IPS-18a (cell line): Measurements from ENCODE around the gene DNAH1.

ENCODE experiments used
- H3K27ac ChIP-seq: one replicate; pipeline ENCODE4 v1.5.1; 2013; ENCODE audit warnings: low read length
- H3K27me3 ChIP-seq: one replicate; pipeline ENCODE4 v1.6.1; 2013; ENCODE audit warnings: mild to moderate bottlenecking, low read length; ENCODE audit not compliant: control insufficient read depth, insufficient read depth
- H3K36me3 ChIP-seq: one replicate; pipeline ENCODE4 v1.6.1; 2013; ENCODE audit warnings: low read depth, low read length; ENCODE audit not compliant: control insufficient read depth
- H3K4me1 ChIP-seq: one replicate; pipeline ENCODE4 v1.6.1; 2013; ENCODE audit warnings: low read depth, low read length; ENCODE audit not compliant: control insufficient read depth
- H3K4me3 ChIP-seq: one replicate; pipeline ENCODE4 v1.5.1; 2013; ENCODE audit warnings: low read length
- H3K9ac ChIP-seq: one replicate; pipeline ENCODE4 v1.6.1; 2013; ENCODE audit warnings: mild to moderate bottlenecking, low read length, moderate library complexity
- H3K9me3 ChIP-seq: one replicate; pipeline ENCODE4 v1.6.1; 2013; ENCODE audit warnings: low read depth, low read length; ENCODE audit not compliant: control insufficient read depth

Gene DNAH1

GRCh38 chr3:52393131-52393807 lies 77.2 kb downstream of the DNAH1 start:
- Histone ChIP-seq H3K9me3 (no peaks in the 10 kb centered on the region), H3K9ac (no peak overlapping the region), H3K27ac (no peak overlapping the region), H3K36me3 (no peaks in the 10 kb centered on the region), H3K4me1 (no peaks in the 10 kb centered on the region), H3K27me3 (no peaks in the 10 kb centered on the region), H3K4me3 (no peak overlapping the region)

GRCh38 chr3:52393959-52394670 lies 78.0 kb downstream of the DNAH1 start:
- no peak overlapping the region for H3K4me3 ChIP-seq
- H3K27me3 ChIP-seq = no peaks in the 10 kb centered on the region
- no peaks in the 10 kb centered on the region for H3K9me3 ChIP-seq
- no peak overlapping the region for H3K9ac ChIP-seq
- H3K4me1 ChIP-seq = no peaks in the 10 kb centered on the region
- H3K27ac ChIP-seq = no peak overlapping the region
- H3K36me3 ChIP-seq = no peaks in the 10 kb centered on the region

GRCh38 chr3:52394751-52395502 lies 78.8 kb downstream of the DNAH1 start:
- Histone ChIP-seq H3K9me3 (no peaks in the 10 kb centered on the region), H3K36me3 (no peaks in the 10 kb centered on the region), H3K27ac (no peak overlapping the region), H3K4me3 (no peak overlapping the region), H3K27me3 (no peaks in the 10 kb centered on the region), H3K4me1 (no peaks in the 10 kb centered on the region), H3K9ac (no peak overlapping the region)

GRCh38 chr3:52395503-52395865 lies 79.4 kb downstream of the DNAH1 start:
- H3K4me3 ChIP-seq = no peak overlapping the region
- no peaks in the 10 kb centered on the region for H3K36me3 ChIP-seq
- H3K27me3 ChIP-seq = no peaks in the 10 kb centered on the region
- H3K27ac ChIP-seq = no peak overlapping the region
- no peaks in the 10 kb centered on the region for H3K4me1 ChIP-seq
- no peak overlapping the region for H3K9ac ChIP-seq
- no peaks in the 10 kb centered on the region for H3K9me3 ChIP-seq

- H3K27me3 ChIP-seq = no peaks in the 10 kb centered on the region
- no peaks in the 10 kb centered on the region for H3K4me1 ChIP-seq
- no peak overlapping the region for H3K4me3 ChIP-seq
- peaks cover 6% of the 10 kb centered on the region for H3K36me3 ChIP-seq
- no peak overlapping the region for H3K9ac ChIP-seq
- no peak overlapping the region for H3K27ac ChIP-seq
- no peaks in the 10 kb centered on the region for H3K9me3 ChIP-seq
These were observed 80.1 kb downstream of the DNAH1 start for GRCh38 chr3:52396011-52396906.

- no peak overlapping the region for H3K4me3 ChIP-seq
- peaks cover 13% of the 10 kb centered on the region for H3K36me3 ChIP-seq
- no peak overlapping the region for H3K27ac ChIP-seq
- H3K9me3 ChIP-seq = no peaks in the 10 kb centered on the region
- no peak overlapping the region for H3K9ac ChIP-seq
- no peaks in the 10 kb centered on the region for H3K27me3 ChIP-seq
- H3K4me1 ChIP-seq = no peaks in the 10 kb centered on the region
These were observed 80.9 kb downstream of the DNAH1 start for GRCh38 chr3:52396907-52397591.

- no peaks in the 10 kb centered on the region for H3K4me1 ChIP-seq
- H3K4me3 ChIP-seq = no peak overlapping the region
- H3K9ac ChIP-seq = no peak overlapping the region
- no peak overlapping the region for H3K27ac ChIP-seq
- H3K36me3 ChIP-seq = peaks cover 20% of the 10 kb centered on the region
- no peaks in the 10 kb centered on the region for H3K9me3 ChIP-seq
- no peaks in the 10 kb centered on the region for H3K27me3 ChIP-seq
These were observed 81.7 kb downstream of the DNAH1 start for GRCh38 chr3:52397676-52398399.

- Histone ChIP-seq H3K9ac (no peak overlapping the region), H3K36me3 (peaks cover 27% of the 10 kb centered on the region), H3K27ac (no peak overlapping the region)
These were observed 82.6 kb downstream of the DNAH1 start for GRCh38 chr3:52398670-52399081.

GRCh38 chr3:52399131-52399530 lies 83.0 kb downstream of the DNAH1 start:
- H3K36me3 ChIP-seq = peaks cover 30% of the 10 kb centered on the region

More at GRCh38 chr3:52398670-52399081, 82.6 kb downstream of the DNAH1 start:
- Histone ChIP-seq H3K4me3 (no peak overlapping the region), H3K27me3 (no peaks in the 10 kb centered on the region), H3K4me1 (no peaks in the 10 kb centered on the region), H3K9me3 (no peaks in the 10 kb centered on the region)

GRCh38 chr3:52399593-52399992 lies 83.5 kb downstream of the DNAH1 start:
- Histone ChIP-seq H3K4me1 (no peaks in the 10 kb centered on the region), H3K4me3 (no peak overlapping the region), H3K27ac (no peak overlapping the region), H3K27me3 (no peaks in the 10 kb centered on the region), H3K9ac (no peak overlapping the region), H3K9me3 (no peaks in the 10 kb centered on the region), H3K36me3 (peaks cover 34% of the 10 kb centered on the region)

More at GRCh38 chr3:52399131-52399530, 83.0 kb downstream of the DNAH1 start:
- Histone ChIP-seq H3K4me3 (no peak overlapping the region), H3K9ac (no peak overlapping the region), H3K9me3 (no peaks in the 10 kb centered on the region), H3K4me1 (no peaks in the 10 kb centered on the region), H3K27me3 (no peaks in the 10 kb centered on the region), H3K27ac (no peak overlapping the region)
